GM18861 (cell line): ENCODE results near the gene AHNAK.

Experiments used
- ATAC-seq: cut with Tn5 transposase; IDR thresholded peaks from one replicate; pipeline ENCODE4 v1.9.1; 2021; ENCODE audit not compliant: unreplicated experiment

AHNAK gene

DNA sequence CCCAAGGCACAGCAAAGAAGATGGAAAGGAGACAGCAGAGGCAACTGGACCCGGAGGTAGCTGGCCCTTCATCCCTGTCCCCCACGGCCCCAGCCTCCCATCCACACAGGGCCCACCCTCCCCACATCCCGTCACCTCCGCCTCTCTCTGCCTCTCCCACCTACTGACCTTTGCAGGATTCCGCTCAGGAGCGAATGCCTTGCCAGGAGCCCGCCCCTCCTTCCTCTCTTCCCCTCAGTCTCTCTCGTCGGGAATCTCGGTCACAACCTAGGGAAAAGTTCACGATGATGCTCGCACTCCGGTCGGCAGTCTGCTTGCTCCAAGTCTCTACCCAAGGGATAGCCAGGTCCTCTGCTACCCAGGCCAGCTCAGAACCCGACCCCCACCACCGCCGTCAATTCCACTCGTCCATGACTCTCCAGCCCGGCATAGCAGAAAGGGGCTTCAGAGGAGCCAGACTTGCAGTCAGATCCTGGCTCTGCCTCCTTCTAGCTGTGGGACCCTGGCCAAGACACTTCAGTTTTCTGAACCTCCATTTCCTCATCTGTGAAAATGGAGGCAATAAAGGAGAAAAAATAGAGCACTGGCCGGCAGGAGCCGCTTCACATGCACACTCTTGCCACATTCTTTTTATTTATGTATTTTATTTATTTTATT, 10.2 kb downstream of the AHNAK start:
- no peak for ATAC-seq

DNA sequence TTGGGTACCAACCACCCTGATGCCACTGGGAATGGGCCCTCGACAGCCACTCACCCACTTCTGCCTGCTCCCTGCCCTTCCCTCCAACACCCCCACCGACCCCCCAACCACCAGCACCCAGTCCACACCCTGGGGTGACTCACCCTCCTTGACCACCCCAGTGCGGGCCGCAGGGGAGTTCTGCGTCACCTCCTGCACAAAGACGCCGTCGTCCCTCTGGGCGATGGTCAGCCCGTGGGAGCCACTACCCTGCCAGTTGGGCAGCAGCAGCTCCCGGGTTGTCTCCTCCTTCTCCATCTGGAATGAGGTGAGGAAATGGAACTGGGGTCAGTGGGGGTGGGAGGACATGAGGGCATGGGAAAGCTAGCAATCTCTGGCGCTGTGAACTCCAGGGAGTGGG, 10.8 kb downstream of the AHNAK start:
- no peak for ATAC-seq

DNA sequence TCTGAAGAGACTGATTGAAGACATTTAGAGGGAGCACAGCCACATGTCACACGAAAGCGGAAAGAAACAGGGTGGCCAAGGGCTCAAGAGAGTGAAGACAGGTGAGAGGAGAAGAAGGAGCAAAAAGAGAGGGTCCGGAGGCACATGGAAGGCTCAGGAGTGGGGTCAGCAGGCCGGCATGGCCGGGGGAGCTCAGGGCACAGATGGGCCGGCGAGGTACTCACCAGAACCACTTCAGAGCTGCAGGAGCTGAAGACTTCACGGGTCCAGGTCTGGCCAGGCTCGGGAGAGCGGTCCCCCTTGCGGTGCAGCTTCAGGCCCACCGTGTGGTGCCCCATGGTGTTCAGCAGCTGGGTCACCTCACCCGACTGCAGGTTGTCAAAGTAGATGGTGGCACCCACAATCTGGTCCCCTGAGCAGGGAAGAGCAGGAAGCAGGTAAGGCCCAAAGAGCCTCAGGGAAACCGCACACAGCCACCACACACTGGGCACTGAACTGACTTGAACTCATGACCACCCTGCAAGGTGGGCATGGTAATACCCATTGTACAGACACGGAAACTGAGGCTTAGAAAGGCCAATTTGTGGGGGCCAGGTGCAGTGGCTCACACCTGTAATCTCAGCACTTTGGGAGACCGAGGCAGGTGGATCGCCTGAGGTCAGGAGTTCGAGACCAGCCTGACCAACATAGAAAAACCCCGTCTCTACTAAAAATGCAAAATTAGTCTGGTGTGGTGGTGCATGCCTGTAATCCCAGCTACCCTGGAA, 11.6 kb downstream of the AHNAK start:
- no peak for ATAC-seq

DNA sequence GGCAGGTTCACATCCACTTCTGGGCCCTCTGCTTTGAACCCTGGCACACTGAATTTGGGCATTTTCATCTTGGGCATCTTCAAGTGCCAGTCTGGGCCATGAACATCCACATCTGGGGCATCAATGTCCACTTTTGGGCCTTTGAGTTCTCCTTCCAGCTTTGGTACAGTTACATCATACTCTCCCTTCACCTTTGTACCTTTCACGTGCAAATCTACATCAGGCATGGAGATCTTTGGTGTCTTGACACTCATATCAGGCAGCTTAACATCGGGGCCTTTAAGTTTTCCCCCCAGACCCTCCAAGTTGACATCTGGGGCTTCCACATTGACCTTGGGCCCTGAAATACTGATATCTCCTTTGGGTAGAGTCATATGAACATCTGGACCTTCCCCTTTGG, 14.5 kb downstream of the AHNAK start:
- no peak for ATAC-seq

DNA sequence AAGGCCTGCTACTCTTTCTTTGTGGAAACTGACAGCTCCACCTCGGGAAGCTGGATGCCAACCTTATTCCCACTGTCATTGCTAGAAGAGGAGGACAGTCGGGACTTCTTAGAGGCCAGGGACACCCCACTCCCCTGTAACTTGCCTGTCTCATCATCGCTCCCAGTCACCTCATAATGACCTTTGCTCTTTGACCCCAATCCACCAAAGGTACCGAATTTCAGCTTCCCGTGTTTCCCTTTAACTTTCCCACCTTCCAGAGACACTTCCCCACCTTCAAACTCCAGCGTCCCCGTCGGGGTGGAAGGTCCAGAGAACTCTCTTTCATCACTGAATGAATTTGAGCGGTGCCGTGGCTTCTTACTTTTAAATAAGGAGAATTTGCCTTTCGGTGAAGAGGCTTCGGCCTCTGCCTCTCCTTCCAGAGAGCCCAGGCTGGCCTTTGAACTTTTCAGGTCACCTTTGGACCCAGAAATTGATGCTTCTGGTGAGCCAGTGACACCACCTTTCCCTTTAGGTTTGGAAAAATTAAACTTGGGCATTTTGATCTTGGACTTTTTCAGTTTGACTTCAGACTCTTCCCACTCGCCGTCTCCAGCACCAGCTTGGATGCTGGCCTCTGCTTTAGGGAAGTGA, 29.8 kb downstream of the AHNAK start:
- ATAC-seq: no peak

DNA sequence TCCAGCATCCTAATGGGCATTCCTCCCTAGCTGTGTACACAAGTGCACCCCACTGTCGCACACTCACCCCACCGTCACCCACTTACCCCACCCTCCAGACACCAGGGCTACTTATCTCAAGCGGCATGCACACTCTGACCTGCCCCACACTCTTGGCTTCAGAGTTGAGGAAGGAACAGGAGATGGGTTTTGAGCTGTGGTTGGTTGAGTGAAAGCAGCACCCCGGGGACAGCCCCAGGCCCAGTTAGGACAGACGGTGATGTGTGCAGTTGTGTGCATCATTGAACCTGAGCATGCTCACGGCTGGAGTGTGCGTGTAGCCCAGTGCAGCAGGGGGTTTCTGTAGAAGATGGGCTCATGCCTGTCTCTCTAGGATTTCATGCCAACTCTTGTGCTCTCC, 32.5 kb downstream of the AHNAK start:
- ATAC-seq: no peak

DNA sequence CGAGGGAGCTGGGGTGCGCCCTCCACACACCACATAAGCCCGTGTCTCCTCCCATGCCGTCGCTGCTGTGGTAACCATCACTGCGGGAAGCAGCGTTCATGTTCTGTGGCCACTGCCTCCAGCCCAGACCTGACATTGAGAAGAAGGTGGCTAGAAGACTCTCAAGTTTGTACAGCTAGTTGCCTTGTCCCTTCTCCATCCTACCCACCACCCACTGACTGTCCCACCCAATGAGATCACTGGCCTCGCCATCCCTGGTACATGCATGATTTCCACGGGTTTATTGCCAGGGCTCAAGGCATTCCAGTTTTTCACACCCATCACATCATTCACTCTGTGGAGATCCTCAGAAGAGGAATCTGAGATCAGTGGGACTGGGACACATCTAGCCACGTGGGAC, 33.0 kb downstream of the AHNAK start:
- no peak for ATAC-seq

DNA sequence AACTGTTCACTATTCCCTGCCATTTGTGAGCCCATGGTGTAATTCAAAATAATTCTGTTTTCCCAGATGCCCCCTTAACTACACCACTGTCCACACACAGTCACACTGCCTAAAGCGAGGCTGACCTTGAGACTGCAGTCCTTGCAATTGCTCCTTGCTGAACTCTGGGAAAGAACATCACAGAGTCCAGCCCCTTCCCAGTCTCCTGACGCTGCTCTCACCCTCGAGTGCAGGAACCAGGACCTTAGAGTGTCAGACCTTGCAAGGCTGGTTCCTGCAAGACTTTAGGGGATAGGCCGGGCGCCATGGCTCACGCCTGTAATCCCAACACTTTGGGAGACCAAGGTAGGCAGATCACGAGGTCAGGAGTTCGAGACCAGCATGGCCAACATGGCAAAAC, 33.6 kb downstream of the AHNAK start:
- no peak for ATAC-seq

DNA sequence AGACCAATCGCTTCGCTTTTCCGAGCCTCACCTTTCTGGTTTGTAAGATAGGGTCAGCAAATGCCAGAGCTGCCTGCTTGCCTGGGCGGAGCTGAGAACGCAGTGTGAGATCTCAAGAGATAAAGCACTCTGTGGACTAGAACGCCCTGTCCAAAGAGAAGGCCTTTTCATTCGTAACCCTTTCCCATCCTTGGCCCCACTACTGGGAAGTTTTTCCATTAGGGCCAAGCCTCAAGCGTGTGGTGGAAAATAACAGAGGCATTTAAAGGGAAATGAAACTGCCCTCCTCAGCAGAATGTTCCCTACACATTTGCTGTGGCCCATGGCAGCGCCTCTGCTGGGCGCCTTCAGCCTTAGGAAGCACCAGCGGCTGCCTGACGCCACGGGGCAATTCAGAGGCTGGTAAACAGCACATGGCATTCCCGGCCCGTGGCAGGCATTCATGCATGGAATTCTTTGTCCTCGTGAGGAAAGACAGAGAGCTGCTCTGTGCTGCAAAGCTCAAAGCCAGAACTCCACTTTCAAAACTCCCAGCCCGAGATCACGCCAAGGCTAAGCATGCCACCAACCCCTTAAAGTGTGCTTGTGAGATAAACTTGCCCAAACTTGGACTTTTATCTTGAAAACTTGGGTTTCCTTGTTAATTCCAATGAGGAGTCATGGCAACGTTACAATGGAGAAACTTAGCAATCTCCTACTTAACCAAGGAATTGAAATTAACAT, 38.1 kb downstream of the AHNAK start:
- no peak for ATAC-seq

DNA sequence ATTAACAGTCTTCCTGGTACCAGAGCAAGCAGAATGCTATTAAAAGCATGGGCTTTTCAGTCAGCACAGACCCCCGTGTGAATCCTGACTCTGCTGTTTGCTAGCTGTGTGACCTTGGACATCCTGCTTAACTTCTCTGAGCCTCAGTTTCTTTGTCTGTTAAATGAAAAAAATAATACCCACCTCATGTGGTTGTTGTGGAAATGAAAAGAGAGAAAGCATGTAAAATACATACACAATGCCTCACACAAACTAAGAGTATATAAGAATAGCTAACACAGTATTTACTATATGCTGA, 39.5 kb downstream of the AHNAK start:
- no peak for ATAC-seq

DNA sequence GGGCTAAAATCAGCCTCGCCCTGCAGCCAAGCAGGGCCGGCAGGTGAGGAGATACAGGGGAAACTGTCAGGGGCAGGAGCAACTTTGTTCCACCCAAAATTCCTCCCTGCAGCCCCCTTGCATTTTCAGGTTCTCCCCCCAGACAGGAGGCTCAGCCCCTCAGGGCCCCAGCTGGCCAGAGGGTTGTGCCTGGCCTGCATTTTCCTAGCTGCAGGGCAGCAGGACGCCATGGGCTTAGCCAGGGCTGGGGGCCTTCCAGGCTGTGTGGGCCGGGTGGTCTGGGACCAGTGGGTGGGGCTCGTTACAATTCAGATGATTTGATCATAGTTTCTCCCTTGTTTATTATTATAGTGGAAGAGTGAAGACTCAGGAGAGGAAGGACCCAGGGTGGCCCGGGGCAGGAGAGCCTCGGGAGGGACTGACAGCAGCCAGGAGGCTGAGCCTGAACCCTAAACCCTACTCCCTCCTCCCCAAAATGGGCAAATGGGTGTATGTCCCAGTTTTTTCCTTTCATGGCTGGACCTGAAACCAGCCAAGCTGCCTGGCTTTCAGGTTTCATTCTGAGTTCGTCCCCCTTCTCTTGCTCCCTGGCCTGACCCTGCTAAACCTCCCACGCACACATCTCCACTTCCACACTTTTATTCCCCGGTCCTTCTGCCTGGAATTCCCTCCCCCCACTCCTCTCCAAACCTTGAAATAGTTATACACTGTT, 40.0 kb downstream of the AHNAK start:
- no peak for ATAC-seq

DNA sequence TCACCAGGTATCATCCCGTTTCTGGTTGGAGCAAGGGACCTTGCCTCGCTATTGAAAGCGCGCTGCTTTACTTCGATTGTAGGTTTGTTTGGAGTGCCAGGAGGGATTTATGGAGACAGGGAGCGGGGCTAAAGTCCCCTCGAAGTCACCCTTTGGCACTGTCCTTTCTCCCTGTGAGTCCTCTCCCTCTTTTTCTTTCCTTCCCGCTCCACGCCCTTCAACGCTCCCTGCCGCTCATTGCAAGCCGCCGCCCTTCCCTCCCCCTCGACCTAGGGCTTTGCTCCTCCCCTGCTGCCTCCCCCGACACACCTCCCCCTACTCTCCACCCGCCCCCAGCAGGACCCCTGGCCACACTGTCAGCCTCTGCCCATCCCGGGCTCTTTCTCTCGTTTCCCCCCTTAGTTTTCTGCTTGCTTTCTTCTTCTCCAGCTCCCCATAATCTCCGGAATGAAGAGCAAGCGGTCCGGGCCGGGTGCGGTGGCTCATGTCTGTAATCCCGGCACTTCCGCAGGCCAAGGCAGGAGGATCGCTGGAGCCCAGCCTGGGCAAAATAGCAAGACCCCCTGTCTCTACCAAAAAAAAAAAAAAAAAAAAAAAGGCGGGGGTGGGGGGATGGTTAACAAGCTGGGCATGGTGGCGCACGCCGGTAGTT, 41.0 kb downstream of the AHNAK start:
- ATAC-seq: no peak

DNA sequence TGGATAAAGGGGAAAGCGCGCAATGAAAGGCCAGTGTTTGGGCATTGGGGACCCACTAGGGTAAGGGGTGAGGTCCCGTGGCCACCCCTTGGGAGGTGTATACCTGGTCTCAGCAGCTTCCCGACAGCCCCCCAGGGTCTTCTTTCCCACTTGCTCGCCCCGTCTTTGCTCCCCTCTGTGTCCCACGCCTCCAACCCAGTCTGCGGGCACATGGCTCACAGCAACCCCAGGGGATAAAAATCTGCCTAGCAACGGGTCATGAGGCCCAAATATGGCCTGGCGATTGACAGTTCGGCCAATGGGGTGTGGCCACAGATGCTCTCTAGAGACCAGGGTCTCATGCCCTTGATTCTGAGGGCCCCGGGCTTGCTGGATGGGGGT, 41.6 kb downstream of the AHNAK start:
- no peak for ATAC-seq

DNA sequence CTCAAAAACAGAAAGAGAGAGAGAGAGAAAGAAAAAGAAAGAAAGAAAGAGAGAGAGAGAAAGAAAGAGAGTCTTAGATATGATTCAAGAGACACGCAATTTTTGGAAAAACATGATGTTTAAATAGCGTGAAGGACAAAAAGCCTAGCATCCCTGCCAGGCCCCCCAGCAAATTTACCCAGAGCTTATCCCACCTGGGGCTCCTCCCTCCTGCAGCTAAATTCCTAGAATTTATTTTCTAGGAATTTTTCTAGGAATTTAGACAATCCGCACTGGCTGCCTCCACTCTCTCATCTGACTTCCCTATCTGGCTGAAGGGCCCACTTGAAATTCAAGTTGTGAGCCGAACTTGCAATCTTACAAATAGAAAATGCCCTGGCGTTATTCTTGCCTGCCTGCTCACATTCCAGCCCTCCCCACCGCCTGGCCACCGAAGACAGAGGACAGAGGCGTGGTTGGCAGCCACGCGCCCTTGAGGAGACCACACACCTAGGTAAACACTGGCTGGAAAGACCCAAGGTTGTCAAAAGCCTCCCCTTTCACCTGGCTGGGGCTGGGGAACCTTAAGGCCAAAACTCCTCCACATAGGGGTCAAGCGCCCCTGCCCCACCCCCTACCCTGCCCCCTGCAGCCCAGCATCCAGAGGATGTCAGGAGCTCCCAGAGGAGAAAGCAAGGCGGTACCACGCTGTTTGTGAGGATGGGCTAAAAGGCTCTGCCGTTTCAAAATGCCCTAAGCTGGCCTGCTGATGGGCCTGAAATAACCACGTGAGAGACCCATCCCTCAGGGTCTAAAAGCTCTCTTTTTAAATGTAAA, 42.2 kb downstream of the AHNAK start:
- no peak for ATAC-seq

DNA sequence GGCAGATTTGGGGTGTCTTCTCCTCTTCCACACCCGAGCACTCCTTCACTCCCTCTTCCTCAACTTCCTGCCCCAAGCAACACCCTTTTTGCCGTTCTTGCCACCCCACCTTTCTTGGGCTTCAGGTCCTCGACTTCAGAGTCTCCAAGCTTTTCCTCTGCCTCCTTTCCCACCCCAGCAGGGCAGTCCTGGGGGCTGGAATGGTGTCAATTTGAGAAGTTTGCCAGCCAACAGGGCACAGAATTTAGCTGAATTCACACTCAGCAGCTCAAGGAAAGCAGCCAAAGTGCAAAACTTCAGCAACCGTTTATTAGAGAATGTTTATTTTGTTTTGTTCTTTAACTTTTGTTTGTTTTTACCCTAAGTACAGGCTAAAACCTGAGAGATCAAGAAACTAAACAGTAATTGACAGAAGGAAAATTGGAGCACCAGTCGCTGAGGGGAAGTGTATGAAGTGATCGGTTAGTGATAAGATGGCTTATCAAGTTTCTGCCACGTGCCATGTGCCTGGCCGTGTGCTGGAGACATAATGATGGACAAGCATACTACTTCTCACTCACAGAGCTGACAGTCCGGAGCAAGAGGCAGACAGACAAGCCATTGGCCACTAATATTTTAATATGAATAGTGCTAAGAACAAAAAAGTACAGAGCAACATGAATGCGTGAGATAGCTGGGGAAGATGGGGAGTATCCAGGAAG, 44.4 kb downstream of the AHNAK start:
- no peak for ATAC-seq

DNA sequence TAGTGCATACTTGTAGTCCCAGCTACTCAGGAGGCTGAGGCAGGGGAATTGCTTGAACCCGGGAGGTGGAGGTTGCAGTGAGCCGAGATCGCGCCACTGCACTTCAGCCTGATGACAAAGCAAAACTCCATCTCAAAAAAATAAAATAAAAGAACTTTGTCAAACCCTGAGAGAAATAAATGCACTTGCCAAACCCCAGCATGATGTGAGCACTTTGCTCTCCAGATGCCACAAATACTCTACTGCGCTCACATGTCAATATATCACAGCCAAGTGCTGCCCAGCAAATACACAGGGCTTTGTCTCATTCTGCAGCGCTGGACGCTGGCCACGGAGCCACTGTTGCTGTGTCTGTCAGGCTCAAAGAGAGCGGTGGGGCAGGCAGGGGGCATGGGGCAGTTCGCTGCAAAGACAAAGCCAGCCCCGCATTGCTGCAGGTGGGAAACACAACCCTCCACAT, 45.1 kb downstream of the AHNAK start:
- no peak for ATAC-seq

DNA sequence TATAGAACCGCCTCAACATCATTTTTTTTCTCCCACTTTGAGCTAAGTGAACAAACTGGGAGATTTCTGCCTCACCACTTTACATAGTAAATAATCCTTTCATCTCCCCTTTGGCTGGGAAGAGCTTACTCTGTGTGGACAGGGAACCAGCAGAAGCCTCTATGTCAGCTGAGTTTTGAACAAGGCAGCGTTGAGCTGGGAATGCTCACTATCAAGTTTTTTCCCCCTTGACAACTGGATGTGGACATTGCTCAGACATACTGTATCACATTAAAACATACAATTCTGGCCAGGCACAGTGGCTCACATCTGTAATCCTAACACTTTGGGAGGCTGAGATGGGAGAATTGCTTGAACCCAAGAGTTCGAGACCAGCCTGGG, 46.0 kb downstream of the AHNAK start:
- ATAC-seq: no peak

DNA sequence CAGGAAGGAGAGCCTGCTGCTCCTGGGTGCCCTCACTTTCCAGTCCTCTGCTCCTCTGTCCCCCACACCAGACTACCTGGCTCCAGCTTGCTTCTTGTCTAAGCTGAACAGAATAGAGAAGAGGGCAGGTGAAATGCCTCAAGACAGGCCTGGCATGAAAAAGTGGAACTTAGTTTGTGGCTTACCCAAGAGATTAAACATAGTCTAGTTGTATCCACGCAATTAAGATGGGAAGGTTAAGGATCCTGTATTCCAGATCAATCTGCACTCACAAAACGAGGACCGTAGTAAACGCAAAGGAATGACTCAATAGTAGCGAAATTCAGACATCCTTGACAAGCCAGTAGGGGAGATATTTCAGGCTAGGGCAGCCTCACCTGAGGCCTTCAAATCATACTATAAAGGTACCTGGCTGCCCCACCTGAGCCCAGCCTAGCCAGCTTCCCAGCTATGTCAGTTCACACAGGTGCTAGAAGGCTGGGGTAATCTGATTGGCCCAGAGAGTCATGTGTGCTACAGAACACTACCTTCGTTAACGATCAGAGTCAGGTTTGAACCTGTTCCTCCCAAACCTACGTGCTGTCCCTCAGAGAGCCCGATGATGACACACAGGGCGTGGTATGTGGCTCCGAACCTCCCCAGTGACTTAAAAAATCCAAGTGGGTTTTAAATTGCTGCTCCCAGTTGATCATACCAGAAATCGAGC, 46.5 kb downstream of the AHNAK start:
- ATAC-seq: no peak
